B cell (primary cell): Measurements from ENCODE around the gene RASGRF2. TPM values are rescaled to one million over a fixed set of nuclear protein-coding genes. Genes with fewer than 3 reads are reported as not detected.
"Not testable (repeated sequence)": the region's sequence is repeated elsewhere in the genome, so short reads cannot be mapped to it uniquely, and the experiment has no call there.

ENCODE experiments used
- ATAC-seq: fragments of 200-7000 bp; cut with Tn5 transposase; one replicate; pipeline ENCODE4 v1.10.0; 2021; ENCODE audit warnings: low read depth, mild to moderate bottlenecking, moderate number of reproducible peaks, moderate library complexity
- CTCF ChIA-PET: fragments of 350-600 bp; sonication (Branson Sonifier 250); formaldehyde crosslinking; loops from one replicate; lab custom pipeline; 2021; ENCODE audit warnings: antibody characterized with exemption, inconsistent platforms; lab: Charles Lee
- POLR2A ChIA-PET: fragments of 350-600 bp; sonication (Branson Sonifier 250); formaldehyde crosslinking; loops from one replicate; lab custom pipeline; 2021; ENCODE audit warnings: antibody characterized with exemption; lab: Charles Lee
- DNase-seq: peaks from one replicate; pipeline ENCODE4 v3.0.0; 2013
- H2AFZ ChIP-seq: 2 replicates; pipeline ENCODE4 v1.6.1; 2012; ENCODE audit warnings: mild to moderate bottlenecking, low read depth, low read length; ENCODE audit not compliant: insufficient read depth, poor library complexity, severe bottlenecking
- H3K27ac ChIP-seq, 2 donors: 1 replicate in 1 of 2; 2 replicates in 1 of 2; pipeline ENCODE4 v1.5.1; 2012 to 2013; ENCODE audit warnings: low read length in 2 of 2, mild to moderate bottlenecking in 2 of 2, moderate library complexity in 1 of 2
- H3K27me3 ChIP-seq, 4 experiments: fragments of 200-600 bp in 1 of 4; sonication (generic) in 1 of 4; replicated peaks in 1 of 4; 1 replicate in 2 of 4; 2 replicates in 2 of 4; pipeline versions ENCODE4 v1.6.1 to v1.7.0; 2013 to 2016; ENCODE audit warnings: low read length in 3 of 4, mild to moderate bottlenecking in 2 of 4, mixed read lengths in 1 of 4, moderate library complexity in 1 of 4; ENCODE audit not compliant: insufficient read depth in 4 of 4, control insufficient read depth in 3 of 4; ENCODE audit errors: control extremely low read depth in 1 of 4
- H3K36me3 ChIP-seq, 2 experiments: replicated peaks in 1 of 2; 1 replicate in 1 of 2; 2 replicates in 1 of 2; pipeline versions ENCODE4 v1.6.1 to v1.7.1; 2013; ENCODE audit warnings: low read length in 1 of 2; ENCODE audit not compliant: insufficient read depth in 2 of 2, control insufficient read depth in 1 of 2; ENCODE audit errors: control extremely low read depth in 1 of 2, extremely low read depth in 1 of 2
- H3K4me1 ChIP-seq, 2 donors: fragments of 200-600 bp in 1 of 2; sonication (generic) in 1 of 2; 1 replicate in 1 of 2; 2 replicates in 1 of 2; pipeline versions ENCODE4 v1.5.1 to v1.6.1; 2013 to 2017; ENCODE audit warnings: low read length in 2 of 2; ENCODE audit not compliant: control insufficient read depth in 2 of 2, insufficient read depth in 2 of 2
- H3K4me2 ChIP-seq: replicated peaks from 2 replicates; pipeline ENCODE3; 2012; ENCODE audit warnings: mild to moderate bottlenecking, low read depth, low read length; ENCODE audit not compliant: poor library complexity, severe bottlenecking
- H3K4me3 ChIP-seq, 5 experiments: fragments of 200-600 bp in 1 of 5; sonication (generic) in 1 of 5; 1 replicate in 3 of 5; 2 replicates in 2 of 5; pipeline versions ENCODE4 v1.5.1 to v1.7.0; 2011 to 2016; ENCODE audit warnings: low read length in 4 of 5, mild to moderate bottlenecking in 4 of 5, low read depth in 2 of 5, control low read depth in 1 of 5, moderate library complexity in 1 of 5; ENCODE audit not compliant: insufficient read depth in 1 of 5; ENCODE audit errors: control extremely low read depth in 1 of 5, extremely low read depth in 1 of 5
- H3K79me2 ChIP-seq: fragments of 200-600 bp; sonication (generic); one replicate; pipeline ENCODE4 v1.6.0; 2016; ENCODE audit warnings: low read length; ENCODE audit not compliant: control insufficient read depth, insufficient read depth
- H3K9ac ChIP-seq: fragments of 200-600 bp; sonication (generic); 2 replicates; pipeline ENCODE4 v1.6.1; 2017; ENCODE audit warnings: mild to moderate bottlenecking, low read length, moderate library complexity
- H3K9me3 ChIP-seq, 3 donors: one replicate each; pipeline versions ENCODE4 v1.6.1 to v1.7.1; 2013; ENCODE audit warnings: low read length in 2 of 3; ENCODE audit not compliant: control insufficient read depth in 2 of 3, insufficient read depth in 1 of 3; ENCODE audit errors: control extremely low read depth in 1 of 3
- H4K20me1 ChIP-seq: 2 replicates; pipeline ENCODE4 v1.6.0; 2012; ENCODE audit warnings: mild to moderate bottlenecking, low read length; ENCODE audit not compliant: insufficient read depth, control insufficient read depth, poor library complexity, severe bottlenecking
- H3K27ac Mint-ChIP-seq: one replicate; pipeline ENCODE4 v1.8.0; 2021; ENCODE audit warnings: mixed read lengths
- H3K27me3 Mint-ChIP-seq: one replicate; pipeline ENCODE4 v1.8.0; 2021; ENCODE audit warnings: mixed read lengths
- H3K4me1 Mint-ChIP-seq: one replicate; pipeline ENCODE4 v1.8.0; 2021; ENCODE audit warnings: mixed read lengths
- H3K4me3 Mint-ChIP-seq: one replicate; pipeline ENCODE4 v1.8.0; 2021; ENCODE audit warnings: mixed read lengths
- H3K9me3 Mint-ChIP-seq: one replicate; pipeline ENCODE4 v1.8.0; 2022; ENCODE audit warnings: mixed read lengths; ENCODE audit not compliant: insufficient read depth
- CTCF ChIP-seq: fragments of 200-600 bp; IDR thresholded peaks from one replicate; pipeline ENCODE4 v1.8.0; 2022; ENCODE audit warnings: antibody characterized with exemption, mild to moderate bottlenecking
- EZH2 ChIP-seq: IDR thresholded peaks from 2 replicates; pipeline ENCODE4 v1.6.1; 2012; ENCODE audit warnings: borderline replicate concordance, low read depth, mild to moderate bottlenecking, moderate library complexity, low read length; ENCODE audit not compliant: insufficient read depth, poor library complexity, severe bottlenecking
- WGBS: methylation state at CpG from one replicate; pipeline ENCODE4 v1.1.5; 2013; ENCODE audit warnings: missing lambda C conversion rate; ENCODE audit not compliant: insufficient coverage; 5-methylcytosine and 5-hydroxymethylcytosine counted together
- intact Hi-C: fragments of 100-400 bp; cut with micrococcal nuclease; formaldehyde crosslinking; loops from one replicate; pipeline ENCODE4 v1.10.0; 2022
- polyA plus RNA-seq: library from polyadenylated mRNA; depleted of rRNA; stranded (reverse); fragments of >200 nt; gene quantifications from 2 replicates; pipeline ENCODE4 v1.2.3, GENCODE V29; 2012
- small RNA-seq: library from RNA; depleted of rRNA; stranded (forward); fragments of <200 nt; gene quantifications from one replicate; pipeline ENCODE3, GENCODE V24; 2012; ENCODE audit warnings: low replicate concordance, low read depth; ENCODE audit not compliant: insufficient read length
- total RNA-seq, 2 donors: library from RNA; stranded (reverse); fragments of 120-200 nt in 1 of 2; gene quantifications; 1 replicate in 1 of 2; 2 replicates in 1 of 2; pipeline versions ENCODE4 v1.2.3 to v1.2.4, GENCODE V29; 2013 to 2022

Gene RASGRF2
- total and polyA plus RNA-seq, 2 donors (not counting 1 experiment from before 2014, with no cell fraction given) = 0.04 to 0.37 TPM

- Mint-ChIP-seq H3K4me3 (no peak overlapping the region), H3K9me3 (peaks cover 16% of the 10 kb centered on the region), H3K4me1 (peaks cover 19% of the 10 kb centered on the region), H3K27ac (no peak overlapping the region), H3K27me3 (no peaks in the 10 kb centered on the region)
- no peak overlapping the region for H3K4me3 ChIP-seq
- ChIA-PET POLR2A (no interaction called here), CTCF (no interaction called here)
- H2AFZ ChIP-seq = no peak overlapping the region
- H3K4me1 ChIP-seq = peaks cover 0 to 4% of the 10 kb centered on the region in 2 donors
- peaks cover 13% of the 10 kb centered on the region for H4K20me1 ChIP-seq
- H3K27me3 ChIP-seq = no peaks in the 10 kb centered on the region
- no peak for ATAC-seq
- H3K9me3 ChIP-seq = peaks cover 0 to 14% (median 0%) of the 10 kb centered on the region in 3 donors
- H3K79me2 ChIP-seq = peaks cover 33% of the 10 kb centered on the region
- no peak overlapping the region for H3K4me2 ChIP-seq
- H3K9ac ChIP-seq = no peak overlapping the region
- no peak overlapping the region for H3K27ac ChIP-seq
- TF ChIP-seq CTCF = no peak
- no peak for TF ChIP-seq EZH2
- H3K36me3 ChIP-seq = peaks cover 0 to 2% of the 10 kb centered on the region in 2 experiments
- no peak for DNase-seq
- WGBS = over 99% methylated on average over 8 of the region's 8 CpGs
- intact Hi-C loops = no loop called here
Observed at GRCh38 chr5:81269751-81270393, 309.7 kb downstream of the RASGRF2 start.

DNA sequence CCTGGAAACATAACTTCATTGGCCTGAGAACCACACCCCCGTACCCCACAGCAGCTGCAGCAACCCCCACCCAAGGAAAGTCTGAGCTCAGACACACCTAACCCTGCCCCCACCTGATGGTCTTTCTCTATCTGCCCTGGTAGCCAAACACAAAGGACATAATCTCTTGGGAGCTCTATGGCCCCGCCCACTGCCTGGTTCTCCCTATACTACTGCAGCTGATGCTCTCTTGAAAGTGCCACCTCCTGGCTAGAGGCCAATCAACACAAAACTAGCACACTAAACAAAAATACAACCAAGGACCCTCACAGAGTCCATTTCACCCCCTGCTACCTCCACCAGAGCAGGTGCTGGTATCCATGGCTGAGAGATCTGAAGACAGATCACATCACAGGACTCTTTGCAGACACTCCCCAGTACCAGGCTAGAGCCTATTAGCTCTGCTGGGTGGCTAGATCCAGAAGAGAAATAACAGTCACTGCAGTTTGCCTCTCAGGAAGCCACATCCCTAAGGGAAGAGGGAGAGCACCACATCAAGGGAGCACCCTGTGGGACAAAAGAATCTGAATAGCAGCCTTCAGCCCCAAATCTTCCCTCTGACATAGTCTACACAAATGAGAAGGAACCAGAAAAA lies 310.3 kb downstream of the RASGRF2 start:
- intact Hi-C loops, H3K4me3 Mint-ChIP-seq, H3K4me3 ChIP-seq, H2AFZ ChIP-seq, H3K27me3 ChIP-seq, POLR2A ChIA-PET, ATAC-seq, DNase-seq, H3K27me3 Mint-ChIP-seq, H3K27ac Mint-ChIP-seq, CTCF ChIA-PET, H3K36me3 ChIP-seq, H3K4me2 ChIP-seq, H3K9ac ChIP-seq, H3K4me1 ChIP-seq, H3K27ac ChIP-seq: not testable (repeated sequence)
- peaks cover 16% of the 10 kb centered on the region for H3K9me3 Mint-ChIP-seq
- H3K4me1 Mint-ChIP-seq = peaks cover 19% of the 10 kb centered on the region
- WGBS = 100% methylated on average over 2 of the region's 2 CpGs
- peaks cover 0 to 14% (median 3%) of the 10 kb centered on the region in 3 donors for H3K9me3 ChIP-seq
- H3K79me2 ChIP-seq = peaks cover 39% of the 10 kb centered on the region
- peaks cover 13% of the 10 kb centered on the region for H4K20me1 ChIP-seq

Small RNA genes within 50 kb of the gene (small RNA-seq; reads per million reads assigned to genes)
- not detected for gene AC026436.1
